Measurements from ENCODE around the gene TOP3B. TPM values are rescaled to one million over a fixed set of nuclear protein-coding genes. Genes with fewer than 3 reads are reported as not detected.

TOP3B gene
- total RNA-seq, 4 donors from 2014 or later = 4.6 to 36.6 (median 23.4) TPM

DNA sequence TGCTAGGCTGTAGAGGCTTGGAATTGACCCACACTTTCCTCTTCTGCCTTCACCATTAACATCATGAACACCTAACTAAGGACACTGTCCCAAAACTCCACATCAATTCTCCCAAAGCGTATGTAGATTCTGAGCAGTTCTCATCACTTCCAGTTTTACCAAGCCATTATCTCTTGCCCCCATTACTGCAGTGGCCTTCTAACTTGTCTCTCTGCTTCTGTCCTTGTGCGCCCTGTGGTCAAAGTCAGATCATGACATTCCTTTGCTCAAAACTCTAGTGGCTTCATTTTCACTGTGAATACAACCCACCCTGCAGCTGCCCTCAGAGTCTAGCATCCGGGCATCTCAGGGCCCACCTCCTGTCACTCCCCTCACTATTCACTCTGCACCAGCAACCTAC, 13.1 kb upstream of the TOP3B start:
- 83 to 95% methylated on average over 3 of the region's 3 CpGs for WGBS, 2 donors
- intact Hi-C loops (cut with DNase I) = no loop called here
- no peak for TF ChIP-seq CTCF (IDR thresholded peaks at IDR 0.05)
- no peak for TF ChIP-seq POLR2A (IDR thresholded peaks at IDR 0.05)

GRCh38 chr22:21994881-21995444, 12.4 kb upstream of the TOP3B start:
- H3K4me3 ChIP-seq = no peak overlapping the region
- WGBS, 2 donors = 81 to 100% methylated on average over 1 to 2 of the region's 3 CpGs
- H3K4me1 ChIP-seq = no peaks in the 10 kb centered on the region
- intact Hi-C loops (cut with DNase I) = no loop called here
- peaks cover 0 to 17% (median 0%) of the 10 kb centered on the region in 4 donors for H3K27me3 ChIP-seq
- DNase-seq = no peak
- no peaks in the 10 kb centered on the region for H3K36me3 ChIP-seq
- no peaks in the 10 kb centered on the region for H3K9me3 ChIP-seq
- no peak overlapping the region for H3K27ac ChIP-seq
- TF ChIP-seq CTCF (IDR thresholded peaks at IDR 0.05) = no peak
- no peak for TF ChIP-seq POLR2A (IDR thresholded peaks at IDR 0.05)

More for the DNA sequence above, 13.1 kb upstream of the TOP3B start:
- Histone ChIP-seq H3K4me3 (no peak overlapping the region), H3K27me3 (peaks cover 0 to 19% (median 0%) of the 10 kb centered on the region in 4 donors), H3K36me3 (no peaks in the 10 kb centered on the region), H3K27ac (no peak overlapping the region), H3K4me1 (no peaks in the 10 kb centered on the region), H3K9me3 (no peaks in the 10 kb centered on the region)
- no peak for DNase-seq

DNA sequence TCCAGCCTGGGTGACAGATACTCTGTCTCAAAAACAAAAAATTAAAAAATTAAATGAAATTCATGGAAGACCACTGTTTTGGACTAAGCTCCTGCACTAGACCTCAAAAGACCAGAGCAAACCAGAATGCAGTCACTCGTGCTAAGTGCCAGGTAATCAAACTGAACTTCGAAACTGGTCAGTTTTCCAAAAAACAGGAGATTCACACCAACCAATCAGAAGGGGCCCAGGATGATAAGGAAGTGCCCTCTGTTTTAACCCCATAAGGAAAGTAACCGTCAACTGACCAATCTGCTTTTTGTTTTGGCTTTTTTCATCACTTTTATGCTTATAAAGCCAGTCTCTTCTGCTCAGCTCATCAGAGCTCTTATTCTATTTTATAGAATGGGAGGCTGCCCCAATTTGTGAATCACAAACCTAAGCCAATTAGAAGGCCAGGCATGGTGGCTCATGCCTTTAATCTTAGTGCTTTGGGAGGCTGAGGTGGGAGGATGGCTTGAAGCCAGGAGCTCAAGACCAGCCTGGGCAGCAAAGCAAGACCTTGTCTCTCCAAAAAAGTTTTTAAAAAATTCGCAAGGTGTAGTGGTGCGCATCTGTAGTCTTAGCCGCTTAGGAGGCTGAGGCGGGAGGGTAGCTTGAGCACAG, 10.1 kb upstream of the TOP3B start:
- DNase-seq = no peak
- no peaks in the 10 kb centered on the region for H3K36me3 ChIP-seq
- 77 to 81% methylated on average over 7 of the region's 7 CpGs for WGBS, 2 donors
- peaks cover 0 to 30% (median 0%) of the 10 kb centered on the region in 4 donors for H3K27me3 ChIP-seq
- H3K27ac ChIP-seq = no peak overlapping the region
- intact Hi-C loops (cut with DNase I) = no loop called here
- no peaks in the 10 kb centered on the region for H3K9me3 ChIP-seq
- no peak for TF ChIP-seq POLR2A (IDR thresholded peaks at IDR 0.05)
- no peak for TF ChIP-seq CTCF (IDR thresholded peaks at IDR 0.05)
- no peak overlapping the region for H3K4me3 ChIP-seq
- H3K4me1 ChIP-seq = no peaks in the 10 kb centered on the region

DNA sequence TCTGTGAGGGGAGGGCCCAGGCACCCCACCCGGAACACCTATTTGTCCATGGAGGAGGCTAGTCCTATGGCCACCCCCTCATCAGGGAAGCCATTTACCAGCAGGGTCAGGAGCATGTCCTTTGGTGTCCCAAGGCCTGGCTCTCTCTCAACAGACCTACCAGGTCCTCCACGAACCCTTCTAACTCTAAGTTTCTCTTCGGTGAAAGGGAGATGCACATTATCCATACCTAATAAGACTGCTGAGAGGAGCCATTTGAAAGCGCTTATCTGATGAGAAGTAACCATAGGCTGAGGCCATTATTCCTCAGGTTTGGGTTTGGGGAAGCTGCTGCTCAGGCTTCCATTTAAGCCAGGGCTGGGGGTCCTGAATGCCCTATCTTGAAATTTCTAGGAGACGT, 9.2 kb upstream of the TOP3B start:
- Histone ChIP-seq H3K9me3 (no peaks in the 10 kb centered on the region), H3K4me3 (no peak overlapping the region), H3K27me3 (peaks cover 0 to 30% (median 0%) of the 10 kb centered on the region in 4 donors), H3K27ac (no peak overlapping the region), H3K4me1 (no peaks in the 10 kb centered on the region), H3K36me3 (no peaks in the 10 kb centered on the region)
- no peak for DNase-seq
- WGBS, 2 donors = 87 to 91% methylated on average over 5 of the region's 5 CpGs
- TF ChIP-seq CTCF (IDR thresholded peaks at IDR 0.05) (no peak), POLR2A (IDR thresholded peaks at IDR 0.05) (no peak)
- intact Hi-C loops (cut with DNase I) = no loop called here

- 89 to 96% methylated on average over 3 of the region's 6 CpGs for WGBS, 2 donors
- H3K9me3 ChIP-seq = no peaks in the 10 kb centered on the region
- H3K4me3 ChIP-seq = no peak overlapping the region
- DNase-seq = no peak
- H3K27ac ChIP-seq = no peak overlapping the region
- H3K27me3 ChIP-seq = peaks cover 0 to 30% (median 0%) of the 10 kb centered on the region in 4 donors
- H3K4me1 ChIP-seq = no peaks in the 10 kb centered on the region
- intact Hi-C loops (cut with DNase I) = no loop called here
- TF ChIP-seq CTCF (IDR thresholded peaks at IDR 0.05) = no peak
- TF ChIP-seq POLR2A (IDR thresholded peaks at IDR 0.05) = no peak
- no peaks in the 10 kb centered on the region for H3K36me3 ChIP-seq
These were observed 8.7 kb upstream of the TOP3B start for GRCh38 chr22:21991304-21991596.
